ENCODE measurements around the gene PHLPP1.

The PHLPP1 gene

DNA sequence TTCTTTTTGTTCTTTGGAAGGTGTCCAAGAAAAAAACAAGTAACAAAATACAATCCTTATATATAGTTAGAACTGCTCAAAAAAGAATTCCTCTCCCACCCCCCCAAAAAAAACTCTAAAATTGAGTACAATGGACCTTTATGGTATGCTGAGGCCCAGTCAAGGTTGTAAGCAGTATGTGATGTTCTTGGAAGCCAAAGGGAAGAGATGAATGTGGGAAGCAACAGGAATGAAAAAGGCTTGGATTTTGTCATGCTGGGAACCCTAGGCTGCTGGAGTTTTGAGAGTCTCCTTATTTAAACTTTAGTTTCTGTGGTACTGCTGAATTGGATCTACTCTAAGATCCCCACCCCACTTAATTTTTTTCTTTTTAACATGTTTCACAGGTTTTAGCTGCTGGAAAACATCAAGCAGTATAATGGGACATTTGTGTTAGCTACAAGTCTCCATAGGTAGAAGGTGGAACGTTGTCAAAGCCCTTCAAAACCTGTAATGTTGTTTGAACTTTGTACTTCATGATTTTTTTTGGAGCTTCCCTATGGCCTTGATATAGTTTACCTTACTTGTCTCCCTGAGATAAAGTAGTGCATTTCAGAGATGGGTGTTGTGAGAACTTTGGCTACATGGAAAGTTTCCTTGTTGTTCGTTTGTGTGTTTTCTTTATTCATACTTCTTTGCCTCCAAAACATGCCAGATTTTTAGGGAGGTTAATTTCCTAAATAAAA is 57.7 kb downstream of the PHLPP1 start:
- DNase-seq (ENCODE audit: low spot score), result no peak

GRCh38 chr18:62773691-62774090 is 58.4 kb downstream of the PHLPP1 start:
- no peak for DNase-seq (ENCODE audit: low spot score)

DNA sequence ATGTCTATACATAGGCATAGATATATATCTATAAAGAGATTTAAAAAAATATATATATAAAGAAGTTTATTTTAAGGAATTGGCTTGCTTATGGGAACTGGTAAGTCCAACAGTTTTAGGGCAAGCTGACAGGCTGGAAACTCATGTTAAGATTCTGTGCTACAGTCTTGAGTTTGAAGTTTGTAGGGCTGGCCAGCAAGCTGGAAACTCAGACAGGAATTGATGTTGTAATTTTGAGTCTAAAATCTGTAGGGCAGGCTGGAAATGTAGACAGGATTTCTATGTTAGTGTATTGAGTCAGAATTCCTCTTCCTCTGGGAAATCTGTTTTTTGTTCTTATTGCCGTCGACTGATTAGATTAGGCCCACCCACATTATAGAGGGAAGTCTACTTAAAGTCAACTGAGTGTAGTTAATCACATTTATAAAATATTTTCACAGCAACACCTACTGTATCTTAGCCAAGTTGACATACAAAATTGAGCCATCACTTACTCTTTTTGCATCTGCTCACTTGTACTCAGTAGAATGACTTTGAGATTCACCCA is 60.8 kb downstream of the PHLPP1 start:
- DNase-seq (ENCODE audit: low spot score), result no peak

- no peak for DNase-seq (ENCODE audit: low spot score)
These were observed 62.5 kb downstream of the PHLPP1 start for GRCh38 chr18:62777814-62778213.

DNA sequence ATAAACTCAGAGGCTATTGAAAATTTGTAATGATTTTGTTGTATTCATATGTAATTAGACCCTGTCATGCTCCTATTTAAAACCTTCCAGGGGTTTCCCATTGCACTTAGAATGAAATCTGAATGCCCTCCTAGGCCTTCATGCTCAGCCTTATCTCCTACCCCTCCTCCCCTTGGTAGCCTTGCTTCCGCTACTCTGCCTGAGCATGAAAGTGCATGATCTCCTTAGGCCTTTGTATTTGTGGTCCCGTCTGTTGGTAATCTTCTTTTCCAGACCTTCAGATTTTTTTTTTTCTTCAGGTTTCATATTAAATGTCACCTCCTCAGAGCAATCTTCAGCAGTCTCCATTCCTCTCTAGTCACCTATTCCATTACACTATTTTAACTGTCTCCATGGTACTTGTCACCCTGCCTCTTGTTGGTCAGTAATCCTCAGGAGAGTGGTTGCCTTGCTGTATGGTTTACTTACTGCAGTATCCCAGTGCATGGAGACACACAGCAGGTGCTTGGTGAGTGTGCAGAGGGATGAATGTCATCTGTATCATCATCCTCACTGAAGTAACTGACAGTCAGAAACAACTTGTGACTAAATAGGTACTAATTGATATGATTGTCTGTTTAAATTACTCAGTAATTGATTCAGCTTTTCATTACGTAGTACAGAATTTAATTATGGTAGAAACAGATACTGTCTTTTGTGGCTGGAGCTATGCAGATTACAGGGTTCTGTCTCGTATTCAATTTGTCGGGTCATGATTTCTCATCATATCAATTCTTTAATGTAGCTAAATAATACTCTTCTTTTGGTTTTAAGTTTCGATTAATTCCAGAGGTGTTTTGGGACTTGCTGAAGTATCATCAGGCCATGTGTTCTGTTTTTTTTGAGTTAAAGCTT is 63.9 kb downstream of the PHLPP1 start:
- no peak for DNase-seq (ENCODE audit: low spot score)

GRCh38 chr18:62781262-62781661 is 65.9 kb downstream of the PHLPP1 start:
- no peak for DNase-seq (ENCODE audit: low spot score)

GRCh38 chr18:62781893-62782292 is 66.6 kb downstream of the PHLPP1 start:
- DNase-seq (ENCODE audit: low spot score), result no peak

DNA sequence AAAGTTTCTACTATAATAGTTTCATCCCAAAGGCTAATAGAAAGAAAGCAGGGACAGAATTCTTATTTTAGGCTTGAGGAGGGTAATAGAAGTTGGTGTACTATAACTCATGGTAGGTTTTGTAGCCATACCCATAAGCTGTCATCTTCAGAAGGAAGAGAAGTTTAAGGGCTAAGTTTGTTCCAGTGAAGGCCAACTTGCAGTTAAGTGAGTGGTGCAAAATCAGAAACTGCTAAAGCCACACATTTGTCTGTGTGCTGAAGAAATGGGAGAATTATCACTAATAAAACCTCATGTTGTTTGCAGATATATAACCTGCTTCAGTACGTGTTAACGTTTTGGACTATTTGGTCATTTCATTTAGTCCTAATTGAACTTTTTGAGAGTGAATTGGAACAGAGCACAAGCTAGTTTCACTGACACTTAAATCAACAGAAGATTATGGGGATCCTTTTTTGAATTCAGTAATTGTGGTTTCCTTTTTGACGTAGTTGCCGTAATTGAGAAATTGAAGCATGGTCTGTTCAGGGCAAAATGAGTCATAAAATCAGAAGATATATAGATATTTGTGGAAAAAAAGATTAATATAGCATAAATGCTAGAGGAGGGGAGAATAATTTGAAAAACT is 69.1 kb downstream of the PHLPP1 start:
- DNase-seq (ENCODE audit: low spot score), result no peak

- DNase-seq (ENCODE audit: low spot score), result peak; percentile 53
These were observed 69.6 kb downstream of the PHLPP1 start for GRCh38 chr18:62784966-62785413.

GRCh38 chr18:62786689-62787088 is 71.3 kb downstream of the PHLPP1 start:
- no peak for DNase-seq (ENCODE audit: low spot score)

DNA sequence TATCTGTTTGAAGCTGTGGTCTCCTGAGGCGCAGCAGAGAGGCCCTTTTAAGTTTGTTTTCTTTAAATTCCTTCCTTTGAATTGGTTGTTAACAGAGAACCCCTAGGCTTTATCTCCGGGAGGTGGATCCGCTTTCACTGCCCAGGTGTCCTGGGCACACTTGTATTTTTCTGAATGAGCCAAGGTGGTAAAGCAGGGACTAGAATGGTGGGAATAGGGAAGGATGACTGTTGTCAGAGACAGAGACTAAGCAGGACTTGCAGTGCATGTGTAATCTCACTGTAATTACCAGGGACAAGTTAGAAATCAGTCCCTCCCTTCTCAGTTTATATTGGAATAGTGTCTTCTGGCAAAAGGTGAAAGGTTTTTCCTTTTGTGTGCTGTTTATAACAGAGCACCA is 72.8 kb downstream of the PHLPP1 start:
- no peak for DNase-seq (ENCODE audit: low spot score)

GRCh38 chr18:62788876-62789275 is 73.5 kb downstream of the PHLPP1 start:
- no peak for DNase-seq (ENCODE audit: low spot score)

DNA sequence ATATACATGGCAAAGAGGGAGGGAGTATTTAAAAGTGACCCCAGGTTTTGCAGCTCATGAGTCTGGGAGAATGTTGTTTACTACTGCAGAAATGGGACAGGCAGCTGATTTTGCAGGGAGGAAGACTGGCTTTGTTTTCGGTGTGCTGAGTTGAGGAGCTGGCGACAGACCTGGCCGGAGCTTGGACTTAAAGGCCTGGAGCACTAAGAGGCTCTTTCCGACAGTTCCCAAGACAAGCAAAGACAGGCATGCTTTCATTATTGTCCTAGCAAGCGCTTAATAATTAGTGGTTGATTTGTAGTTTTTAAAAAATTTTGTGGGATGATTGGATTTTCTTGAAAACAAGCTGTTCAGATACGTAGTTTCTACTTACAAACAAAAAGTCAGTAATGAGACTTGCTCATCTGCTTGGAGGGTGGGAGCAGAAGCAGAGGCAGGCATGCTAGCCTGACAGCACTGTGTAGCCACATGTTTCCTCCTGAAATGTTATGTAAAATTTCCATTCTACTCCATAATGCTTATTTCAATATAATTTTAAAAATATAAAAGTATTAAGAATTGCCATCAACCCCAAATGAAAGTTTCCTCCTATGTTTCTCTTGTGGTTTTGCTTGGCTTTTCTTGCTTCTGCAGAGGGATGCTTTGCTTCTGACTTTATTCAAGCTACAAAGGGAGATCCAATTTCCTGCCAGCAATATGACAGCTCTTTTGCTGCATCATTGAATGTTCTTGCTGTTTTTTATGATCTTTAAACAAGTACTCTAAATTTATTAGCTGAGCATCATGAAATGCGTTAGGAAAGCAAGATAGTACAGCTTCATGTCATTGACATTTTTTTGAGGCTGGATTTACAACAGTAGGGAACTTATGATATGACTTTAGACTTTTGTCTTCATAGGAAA is 75.8 kb downstream of the PHLPP1 start:
- DNase-seq (ENCODE audit: low spot score), result no peak

DNA sequence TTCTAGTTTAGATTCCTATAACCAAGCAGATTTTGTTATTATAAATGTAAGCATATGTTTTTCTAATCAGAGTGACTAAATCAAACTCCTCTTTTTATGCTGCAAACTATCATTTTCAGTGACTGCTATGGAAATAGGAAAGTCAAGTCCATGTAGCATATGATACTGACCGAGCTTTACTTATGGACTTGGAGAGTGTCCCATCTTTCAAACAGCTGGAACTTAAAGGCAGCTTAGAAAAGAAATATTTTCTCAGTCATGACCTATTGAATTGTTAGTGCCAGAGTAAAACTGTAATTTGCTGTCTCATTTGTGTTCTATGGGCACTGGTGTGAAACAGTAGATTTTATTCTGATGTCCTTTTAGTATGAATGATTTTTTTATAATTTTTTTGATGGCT is 76.7 kb downstream of the PHLPP1 start:
- DNase-seq (ENCODE audit: low spot score), result no peak

DNA sequence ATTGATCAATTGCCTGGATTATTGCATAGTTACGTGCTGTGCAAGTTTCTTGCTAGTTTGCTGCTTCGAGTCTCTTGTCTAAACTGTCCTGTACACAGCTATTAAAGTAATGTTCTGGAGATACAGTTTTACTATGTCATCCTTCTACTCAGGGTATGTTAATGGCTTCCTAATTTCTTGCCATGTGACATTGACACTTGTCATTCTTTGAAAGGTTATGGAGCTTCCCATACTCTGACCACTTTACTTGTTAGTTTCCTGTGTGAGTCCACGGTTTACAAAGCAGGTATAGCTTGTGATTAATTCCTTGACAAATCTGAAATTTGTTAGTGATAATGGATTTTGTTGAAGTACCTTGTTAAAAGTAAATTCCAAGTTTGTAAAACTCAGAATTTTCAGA is 80.5 kb downstream of the PHLPP1 start:
- no peak for DNase-seq (ENCODE audit: low spot score)

DNA sequence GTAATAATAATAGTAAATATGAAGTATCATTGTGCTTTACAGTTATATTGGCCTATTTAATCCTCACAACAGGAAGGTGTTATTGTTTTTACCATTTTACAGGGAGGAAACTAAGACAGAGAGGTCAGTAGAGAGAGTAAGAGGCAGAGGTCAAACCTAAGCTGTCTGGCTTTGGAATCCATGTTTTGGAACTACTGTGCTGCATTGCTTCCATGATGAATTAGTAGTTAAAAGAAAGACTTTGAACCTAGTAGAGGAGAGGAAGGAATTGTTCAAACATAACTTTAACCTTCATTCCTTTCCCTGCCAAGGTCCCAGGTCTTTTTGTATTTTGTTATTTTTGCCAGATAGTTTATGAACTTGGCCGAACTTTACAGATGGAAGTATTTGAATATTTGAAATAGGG is 80.9 kb downstream of the PHLPP1 start:
- DNase-seq (ENCODE audit: low spot score), result no peak

GRCh38 chr18:62797329-62797728 is 82.0 kb downstream of the PHLPP1 start:
- no peak for DNase-seq (ENCODE audit: low spot score)

DNA sequence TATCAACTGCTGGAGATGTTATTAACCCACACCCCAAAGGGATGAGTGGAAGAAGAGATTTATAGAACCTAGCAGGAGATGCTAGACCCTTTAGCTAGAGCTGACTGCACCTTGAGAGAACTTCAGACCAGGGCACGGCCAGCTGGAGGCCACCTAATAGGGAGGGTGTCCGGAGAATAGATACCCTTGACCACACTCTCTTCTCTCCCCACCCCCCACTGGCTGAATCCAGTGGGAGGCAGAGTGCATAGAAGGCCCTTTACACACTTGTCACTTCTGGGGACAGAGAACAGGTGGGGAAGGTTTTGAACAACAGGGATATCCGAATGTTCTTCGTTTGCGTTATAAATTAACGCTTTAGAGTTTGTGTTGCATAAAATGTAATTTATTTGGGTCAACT is 84.6 kb downstream of the PHLPP1 start:
- no peak for DNase-seq (ENCODE audit: low spot score)

- DNase-seq (ENCODE audit: low spot score), result no peak
These were observed 87.2 kb downstream of the PHLPP1 start for GRCh38 chr18:62802523-62802922.

DNA sequence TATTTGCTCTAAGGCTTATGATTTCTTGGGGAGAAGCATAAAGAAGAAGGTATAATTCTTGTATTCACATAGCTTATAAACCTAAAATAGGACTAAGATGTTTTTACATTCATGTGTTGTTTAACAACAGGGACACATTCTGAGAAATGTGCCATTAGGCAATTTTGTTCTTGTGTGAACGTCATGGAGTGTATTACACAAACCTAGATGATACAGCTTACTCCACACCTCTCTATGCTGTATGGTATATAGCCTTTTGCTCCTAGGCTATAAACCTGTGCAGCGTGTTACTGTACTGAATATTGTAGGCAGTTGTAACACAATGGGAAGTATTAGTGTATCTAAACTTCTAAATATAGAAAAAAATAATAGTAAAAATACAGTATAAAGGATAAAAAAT is 92.1 kb downstream of the PHLPP1 start:
- no peak for DNase-seq (ENCODE audit: low spot score)

DNA sequence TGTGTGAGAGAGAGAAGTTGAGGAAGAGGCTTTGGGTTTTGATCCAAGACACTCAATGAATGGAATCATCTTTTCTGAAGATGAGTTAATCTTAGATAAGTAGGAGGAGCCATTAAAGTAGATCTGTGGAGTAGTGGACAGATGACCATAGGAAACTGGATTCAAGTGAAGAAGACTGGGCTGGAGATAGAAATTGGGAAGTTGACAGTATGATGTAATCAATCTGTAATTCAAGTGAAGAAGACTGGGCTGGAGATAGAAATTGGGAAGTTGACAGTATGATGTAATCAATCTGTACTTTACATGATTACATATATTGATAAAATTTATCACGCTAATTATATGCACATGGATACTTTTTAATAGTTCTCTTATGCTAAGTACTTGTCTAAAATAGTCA is 92.8 kb downstream of the PHLPP1 start:
- DNase-seq (ENCODE audit: low spot score), result no peak

Data from cerebellar cortex (tissue), 1 donor.